Kidney glomerular epithelial cell (primary cell): ENCODE data around the gene CR1L.
"Not testable (repeated sequence)": the region's sequence is repeated elsewhere in the genome, so short reads cannot be mapped to it uniquely, and the experiment has no call there.

Experiments used
- DNase-seq: peaks from one replicate; lab custom pipeline; 2025; lab: John Stamatoyannopoulos, UW

The CR1L gene

DNA sequence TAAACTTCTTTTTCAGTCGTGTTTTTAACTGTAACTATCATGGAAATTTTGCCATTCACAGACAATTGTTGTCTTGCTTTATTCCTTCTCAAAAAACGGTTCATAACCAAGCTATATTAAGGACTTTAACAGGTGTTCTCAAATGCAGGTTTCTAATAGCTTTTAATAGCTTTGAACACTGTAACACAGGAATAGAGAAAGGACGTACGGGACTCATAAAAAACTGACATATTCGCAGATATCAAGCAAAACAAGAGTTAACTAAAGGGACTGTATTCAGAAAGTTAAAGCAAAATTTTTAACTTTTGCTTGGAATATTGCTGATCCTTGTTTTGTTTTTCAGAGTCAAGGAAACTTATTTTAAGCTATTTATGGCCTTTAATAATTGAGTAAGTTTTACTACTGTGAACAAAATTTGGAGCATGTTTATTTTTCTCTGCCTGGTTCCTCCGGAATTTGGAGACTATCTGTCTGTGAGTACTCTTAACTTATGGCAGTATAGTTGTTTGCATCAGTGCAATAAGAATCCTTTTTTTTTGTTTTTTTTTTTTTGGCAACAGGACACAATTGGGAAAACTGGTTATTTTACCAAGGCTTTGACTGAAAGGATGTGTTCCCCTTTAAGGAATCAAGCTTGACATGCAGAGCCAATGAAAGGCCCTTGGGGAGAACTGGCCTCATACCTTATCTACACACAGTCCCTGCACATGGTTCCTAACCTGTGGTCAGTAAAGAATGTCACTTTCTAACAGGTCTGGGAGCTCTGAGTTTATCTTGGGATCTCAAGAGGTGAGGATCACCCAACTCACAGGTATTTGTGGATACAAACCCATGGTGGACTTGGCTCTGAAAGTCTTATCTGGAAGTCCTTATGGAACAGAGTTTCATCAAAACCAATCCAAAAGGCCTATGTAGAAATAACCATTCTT lies 101.2 kb downstream of the CR1L start:
- DNase-seq, result no peak

DNA sequence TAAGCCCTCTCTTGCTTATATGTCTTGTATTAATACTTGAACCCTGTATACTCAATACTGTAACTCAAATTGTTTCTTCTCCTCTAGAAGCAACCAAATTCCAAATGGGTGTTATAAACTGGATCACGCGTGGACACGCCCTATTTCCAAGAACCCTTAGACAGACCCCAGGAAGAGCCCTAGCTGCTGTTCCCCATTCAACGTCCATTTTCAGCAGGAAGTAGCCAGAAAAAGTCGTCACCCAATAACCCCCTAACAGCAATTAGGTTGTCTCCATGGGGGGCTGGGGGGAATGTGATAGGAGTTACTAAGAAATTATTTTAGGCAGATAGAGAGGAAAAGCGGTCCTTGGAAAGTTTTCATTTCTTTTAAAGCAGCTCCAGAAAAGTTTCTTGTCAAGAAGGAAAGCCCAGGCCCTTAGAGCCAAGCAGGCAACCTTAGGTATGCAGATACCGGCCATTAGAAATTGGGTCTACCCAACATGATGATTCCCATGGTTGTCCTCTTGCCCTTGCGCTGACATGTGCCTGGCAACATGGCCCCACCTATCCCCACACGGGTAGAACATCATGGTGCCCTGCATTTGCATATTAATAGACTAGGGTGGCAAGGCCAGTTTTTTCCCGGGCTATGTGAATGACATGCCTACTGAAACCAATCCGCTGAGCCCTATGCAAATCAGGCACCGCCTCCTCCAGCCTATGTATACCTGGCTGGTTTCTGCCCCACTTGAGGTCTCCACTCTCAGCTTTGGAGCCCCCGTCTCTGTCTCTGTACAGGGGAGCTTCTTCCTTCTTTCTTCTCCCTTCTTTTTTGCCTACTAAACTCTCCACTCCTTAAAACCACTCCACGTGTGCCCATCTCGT lies 102.9 kb downstream of the CR1L start:
- DNase-seq, result no peak

DNA sequence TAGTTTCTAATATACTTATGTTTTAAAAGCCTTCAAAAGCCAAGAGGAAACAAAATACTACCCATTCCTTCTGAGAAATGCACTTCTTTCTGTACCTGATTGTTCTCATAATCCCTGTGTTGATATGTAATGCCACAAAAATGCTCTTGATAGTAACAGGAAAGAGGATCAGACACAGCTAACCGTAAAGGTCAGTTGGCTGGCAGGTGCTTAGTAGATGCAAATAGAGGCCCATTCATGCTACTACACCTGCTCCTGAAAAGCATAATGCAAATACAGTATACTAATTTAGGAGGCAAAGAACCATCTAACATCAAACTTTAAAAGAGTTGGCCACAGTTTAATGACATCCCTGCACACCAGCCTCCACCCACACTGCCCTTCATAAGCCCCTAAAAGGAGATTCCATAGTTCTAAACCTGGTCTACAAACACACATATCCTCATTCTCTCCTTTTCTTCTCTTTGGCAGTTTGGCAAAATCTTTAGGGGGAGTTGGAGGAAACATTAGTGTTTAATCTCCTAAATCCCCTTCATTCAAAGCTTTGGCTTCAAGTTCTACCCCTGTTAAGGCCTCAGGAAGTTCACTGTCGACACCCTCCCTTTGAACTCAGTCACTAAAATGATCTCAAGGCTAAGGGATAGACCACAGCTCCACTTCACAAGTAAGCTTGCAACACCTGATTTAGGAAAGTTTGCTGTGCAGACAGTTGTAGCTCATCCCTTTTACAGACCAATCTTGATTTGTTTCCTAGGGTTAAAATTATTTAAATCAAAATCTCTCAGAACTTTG lies 104.0 kb downstream of the CR1L start:
- DNase-seq, result no peak

DNA sequence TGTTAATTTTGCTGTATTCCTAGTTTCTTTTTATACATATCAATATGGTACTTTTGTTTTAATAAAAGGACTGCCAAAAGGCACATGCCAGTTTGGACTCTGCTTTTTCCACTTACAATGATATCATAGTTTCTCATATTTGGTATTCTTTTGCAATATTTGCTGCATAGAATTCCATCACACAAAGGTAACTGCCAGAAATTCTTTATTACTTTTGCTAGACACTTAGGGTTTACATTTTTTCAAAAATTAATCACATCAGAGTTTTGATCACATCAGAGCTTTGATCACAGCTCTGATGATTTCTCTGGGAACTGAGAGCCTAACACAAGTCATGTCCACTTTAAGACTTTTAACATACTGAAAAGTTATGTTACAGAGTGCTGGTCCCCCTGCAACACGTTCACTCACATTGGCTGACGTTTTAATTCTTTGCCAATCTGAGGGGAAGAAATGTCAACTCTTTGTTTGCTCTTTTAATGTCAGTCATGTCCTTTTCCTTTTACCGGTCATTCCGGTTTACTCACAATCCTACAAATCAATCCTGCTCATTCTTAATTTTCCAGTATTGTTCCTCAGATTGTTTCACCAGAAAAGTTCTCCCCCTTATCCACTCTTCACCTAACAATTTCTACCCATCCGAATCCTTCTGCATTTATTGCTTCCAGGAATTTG lies 105.8 kb downstream of the CR1L start:
- DNase-seq, result no peak

DNA sequence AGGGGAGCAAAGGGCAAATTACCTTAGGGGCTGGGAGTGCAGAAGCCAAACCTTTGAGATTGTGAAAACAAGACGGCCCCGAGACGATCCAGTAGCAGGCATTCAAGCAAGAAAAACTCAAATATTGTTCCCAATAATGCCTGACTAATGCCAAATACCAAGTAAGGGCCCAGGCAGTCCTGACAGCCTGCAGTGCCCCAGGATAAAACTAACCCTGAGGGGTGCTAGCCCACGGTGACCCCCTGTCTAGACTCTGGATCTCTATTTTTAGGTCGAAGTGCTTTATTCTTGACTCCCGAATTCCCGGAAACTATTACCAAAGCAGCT lies 106.5 kb downstream of the CR1L start:
- DNase-seq, result not testable (repeated sequence)

DNA sequence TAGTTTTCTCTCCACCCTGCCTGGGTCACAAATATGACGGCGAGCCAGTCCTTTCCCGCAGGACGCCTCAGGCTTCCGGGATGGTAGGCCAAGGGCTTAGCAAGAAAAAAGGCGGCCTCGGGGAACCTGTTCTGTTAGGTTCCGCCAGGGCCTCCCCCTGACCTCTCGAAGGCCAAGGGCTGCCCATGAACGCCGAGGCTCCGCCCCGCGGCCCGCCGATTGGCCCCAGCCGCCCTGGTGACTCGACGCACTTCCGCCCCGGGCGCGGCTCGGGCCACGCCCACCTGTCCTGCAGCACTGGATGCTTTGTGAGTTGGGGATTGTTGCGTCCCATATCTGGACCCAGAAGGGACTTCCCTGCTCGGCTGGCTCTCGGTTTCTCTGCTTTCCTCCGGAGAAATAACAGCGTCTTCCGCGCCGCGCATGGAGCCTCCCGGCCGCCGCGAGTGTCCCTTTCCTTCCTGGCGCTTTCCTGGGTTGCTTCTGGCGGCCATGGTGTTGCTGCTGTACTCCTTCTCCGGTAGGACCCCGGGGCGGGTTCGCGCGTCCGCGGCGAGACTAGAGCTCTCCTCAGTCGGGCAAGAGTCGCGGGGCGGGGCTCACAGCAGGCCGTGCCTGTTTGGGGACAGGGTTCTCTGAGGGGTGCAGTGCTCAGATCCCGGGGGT lies 107.0 kb downstream of the CR1L start, which contains the start of gene CD46:
Gene CD46, plus strand, starts transcription at position 265 of the 666 bp plus-strand sequence. Its CDS starts 159 bp downstream, at position 424.
- peak; percentile 88 for DNase-seq

DNA sequence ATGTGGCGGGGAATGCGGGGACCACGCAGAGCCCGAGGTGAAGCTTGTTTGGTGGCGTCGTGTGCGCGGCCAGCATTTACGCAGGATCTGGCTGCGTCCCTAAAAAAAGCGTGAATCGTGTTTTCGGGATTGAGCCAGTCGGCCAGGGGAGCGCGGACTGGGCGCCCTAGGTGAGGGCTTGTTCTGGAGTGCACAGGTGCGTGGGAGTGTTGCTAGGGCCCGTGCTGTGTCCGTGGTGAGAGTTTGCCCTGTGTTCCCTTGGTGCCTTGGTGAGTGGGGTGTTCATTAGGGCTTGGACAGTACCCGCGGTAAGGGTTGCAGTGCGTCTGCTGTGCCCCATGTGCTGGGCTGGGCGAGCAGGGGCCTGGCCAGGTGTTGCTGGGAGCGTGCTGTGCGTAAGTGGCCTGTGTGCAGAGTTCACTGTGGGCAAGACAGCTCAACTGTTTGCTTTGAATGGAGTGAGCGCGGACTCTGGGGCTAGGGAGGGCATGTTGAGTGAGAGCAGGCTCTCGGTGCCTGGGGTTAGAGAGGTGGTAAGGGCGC lies 107.6 kb downstream of the CR1L start:
- DNase-seq, result peak; percentile 58

DNA sequence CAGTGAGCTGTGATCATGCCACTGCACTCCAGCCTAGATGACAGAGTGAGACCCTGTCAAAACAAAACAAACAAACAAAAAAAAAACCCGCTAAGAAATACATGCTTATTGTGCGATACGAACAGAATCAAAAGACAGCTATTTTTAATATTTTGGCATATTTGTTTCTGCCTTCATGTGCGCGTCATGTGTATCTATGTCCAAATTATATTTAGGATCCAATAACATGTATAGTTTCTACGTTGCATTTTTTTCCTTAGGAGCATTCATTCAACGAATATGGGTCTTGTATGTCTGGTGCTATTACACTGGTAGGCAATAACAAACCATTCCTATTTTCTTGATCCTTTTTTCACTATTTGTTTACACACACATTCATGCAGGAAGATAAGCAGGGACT lies 108.7 kb downstream of the CR1L start:
- DNase-seq, result no peak

DNA sequence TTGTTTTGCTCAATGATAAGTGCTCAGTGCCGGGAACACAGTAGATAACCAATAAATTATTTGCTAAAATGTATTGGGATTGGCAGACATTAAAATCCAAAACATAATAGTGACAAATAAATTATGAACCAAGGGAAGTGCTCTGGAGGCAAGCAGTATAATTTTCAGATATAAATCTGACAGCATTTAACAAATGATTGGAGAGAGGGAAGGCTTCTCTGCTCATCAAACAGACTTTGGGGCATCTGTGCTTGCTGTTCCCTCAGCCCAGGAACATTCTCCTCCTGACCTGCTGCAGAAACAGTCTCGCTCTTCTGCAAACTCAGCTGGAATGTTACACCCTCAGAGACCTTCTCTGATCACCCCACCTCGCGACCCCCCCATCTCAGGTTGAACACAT lies 109.1 kb downstream of the CR1L start:
- no peak for DNase-seq

DNA sequence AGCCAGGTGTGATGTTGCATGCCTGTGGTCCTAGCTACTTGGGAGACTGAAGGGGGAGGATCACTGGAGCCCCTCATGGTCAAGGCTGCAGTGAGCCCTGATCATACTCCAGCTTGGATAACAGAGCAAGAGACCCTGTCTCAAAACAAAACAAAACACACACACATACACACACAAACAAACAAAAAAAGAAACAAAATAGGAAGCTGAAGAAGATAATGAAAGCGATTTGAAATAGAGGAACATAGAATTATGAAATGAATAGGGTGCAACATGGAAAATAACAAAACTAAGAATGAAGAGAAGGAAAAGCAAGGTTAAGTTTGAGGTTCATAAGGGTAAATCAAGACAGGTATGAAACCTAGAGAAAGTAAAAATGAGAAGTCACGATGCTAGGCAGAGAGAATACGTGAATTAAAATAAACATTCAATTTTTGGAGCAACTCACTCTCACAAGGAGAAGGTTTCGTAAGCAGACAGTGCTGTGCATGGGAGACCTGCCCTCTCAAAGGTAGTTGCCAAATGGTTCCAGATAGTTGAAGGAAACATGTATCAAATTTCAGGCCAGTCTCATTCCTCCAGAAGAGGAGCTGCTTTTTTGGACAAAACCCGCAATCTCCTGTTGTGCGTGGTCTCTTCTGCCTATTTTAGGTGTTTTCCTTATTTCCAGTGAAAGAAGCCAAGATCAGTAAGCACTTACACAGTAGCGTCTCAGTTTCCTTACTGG lies 110.2 kb downstream of the CR1L start:
- DNase-seq, result no peak

DNA sequence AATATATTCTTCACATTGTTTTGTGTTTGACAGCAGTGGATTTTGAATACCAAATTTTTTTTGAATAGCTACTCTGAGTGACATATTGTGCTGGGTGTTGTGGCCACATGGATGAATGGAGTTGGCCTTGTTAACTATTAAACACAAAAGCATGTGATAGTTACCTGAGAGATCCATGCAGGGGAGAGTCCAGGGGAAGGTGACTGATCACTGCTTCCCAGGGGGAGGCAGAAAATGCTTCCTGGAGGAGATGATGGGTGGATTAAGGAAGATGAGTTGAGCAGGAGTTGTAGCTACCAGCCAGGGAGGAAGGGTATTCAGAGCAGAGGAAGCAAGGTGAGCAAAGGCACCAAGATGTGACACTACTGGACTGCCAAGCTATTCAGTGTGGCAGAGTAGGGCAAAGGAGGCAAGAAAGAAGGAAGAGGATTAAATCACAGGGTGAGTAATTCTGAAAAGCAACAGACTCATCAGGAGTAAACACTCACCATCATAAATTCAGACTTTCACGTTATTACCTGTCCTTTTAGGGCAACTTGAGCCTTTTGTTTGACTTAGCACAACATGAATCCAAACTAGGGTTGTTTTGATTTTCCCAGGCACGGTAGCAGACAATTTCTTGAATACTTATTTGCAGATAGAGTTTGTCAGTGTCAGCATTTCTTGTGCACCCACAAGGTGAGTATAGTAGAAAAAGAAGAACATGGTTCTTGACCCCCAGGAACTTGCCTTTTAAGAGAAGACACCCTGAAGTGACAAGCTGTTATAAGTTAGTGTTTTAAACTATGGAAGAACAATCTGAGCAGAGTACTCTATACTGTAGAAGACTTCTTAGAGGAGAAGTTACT lies 111.1 kb downstream of the CR1L start:
- peak; percentile 35 for DNase-seq

DNA sequence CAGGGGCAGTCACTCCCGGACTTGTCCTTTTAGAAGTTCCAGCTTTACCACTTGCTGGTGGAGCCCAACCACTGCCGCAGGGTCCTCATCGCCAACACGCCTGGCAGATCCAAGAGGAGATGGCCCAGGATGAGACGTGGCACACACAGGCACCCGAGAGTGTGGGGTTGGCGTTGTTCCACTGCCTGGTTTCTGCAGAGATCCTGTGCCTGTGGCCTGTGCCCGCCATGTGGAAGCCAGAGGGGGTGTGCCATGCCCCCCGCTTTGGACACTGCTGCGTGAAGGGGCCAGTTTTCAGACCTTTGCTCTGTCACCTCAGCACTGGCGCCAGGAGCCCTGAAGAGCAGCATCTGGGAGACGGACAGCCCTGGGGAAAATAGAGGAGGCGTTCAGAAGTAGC lies 117.7 kb downstream of the CR1L start:
- DNase-seq, result no peak

DNA sequence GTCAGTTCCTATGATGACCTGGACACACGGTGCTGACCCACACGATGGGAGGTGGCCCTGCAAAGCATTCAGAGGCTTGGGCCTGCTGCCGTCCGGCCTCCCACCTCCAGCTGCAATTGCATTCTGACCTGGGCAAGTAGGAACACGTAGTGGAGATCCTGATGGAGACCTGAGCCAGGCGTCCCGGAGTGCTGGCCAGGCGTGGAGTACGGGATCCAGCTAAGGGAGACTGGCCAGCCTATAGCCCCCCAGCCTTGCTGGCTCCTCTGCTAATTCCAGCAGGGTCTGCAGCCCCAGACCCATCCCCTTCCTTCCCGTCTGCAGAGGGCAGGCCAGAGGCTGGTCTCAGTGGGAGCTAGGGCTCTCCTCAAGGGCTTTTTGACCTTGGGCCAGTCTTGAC lies 118.2 kb downstream of the CR1L start:
- DNase-seq, result no peak

DNA sequence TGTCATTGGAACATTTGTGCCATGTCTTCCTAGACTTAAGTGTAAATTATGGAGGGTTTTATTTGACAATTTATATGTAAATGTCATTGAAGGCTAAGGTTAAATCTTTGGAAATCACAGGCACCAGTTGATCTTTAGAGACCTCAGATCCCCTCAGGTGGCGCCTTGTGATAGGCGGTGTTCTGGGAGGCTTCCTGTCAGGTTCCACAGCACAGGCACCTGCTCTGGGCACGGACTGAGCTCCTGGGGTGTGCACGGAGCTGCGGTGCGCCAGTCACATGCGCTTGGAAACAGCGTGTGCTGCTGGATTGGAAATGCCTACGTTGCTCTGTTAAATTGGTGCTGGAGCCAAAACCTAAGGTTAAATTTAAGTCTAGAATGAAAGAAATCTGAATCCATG lies 119.0 kb downstream of the CR1L start:
- no peak for DNase-seq

DNA sequence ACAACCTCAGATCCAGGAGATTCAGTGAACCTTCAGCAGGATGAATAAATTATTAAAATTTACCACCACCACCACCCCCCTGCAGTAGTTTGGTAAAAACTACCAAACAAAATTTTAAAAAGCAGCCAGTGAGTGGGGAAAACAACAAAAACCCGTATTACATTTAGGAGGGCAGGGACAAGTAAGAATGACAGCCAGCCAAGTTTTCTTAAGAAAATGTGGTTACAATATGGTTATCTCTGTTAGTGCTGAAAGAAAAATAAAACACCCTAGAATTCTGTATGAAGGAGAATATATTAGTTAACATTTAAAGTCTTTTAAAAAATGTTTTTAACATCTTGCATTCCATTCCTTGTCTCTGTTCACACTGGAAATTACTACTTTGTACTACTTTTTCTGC lies 121.6 kb downstream of the CR1L start:
- no peak for DNase-seq

DNA sequence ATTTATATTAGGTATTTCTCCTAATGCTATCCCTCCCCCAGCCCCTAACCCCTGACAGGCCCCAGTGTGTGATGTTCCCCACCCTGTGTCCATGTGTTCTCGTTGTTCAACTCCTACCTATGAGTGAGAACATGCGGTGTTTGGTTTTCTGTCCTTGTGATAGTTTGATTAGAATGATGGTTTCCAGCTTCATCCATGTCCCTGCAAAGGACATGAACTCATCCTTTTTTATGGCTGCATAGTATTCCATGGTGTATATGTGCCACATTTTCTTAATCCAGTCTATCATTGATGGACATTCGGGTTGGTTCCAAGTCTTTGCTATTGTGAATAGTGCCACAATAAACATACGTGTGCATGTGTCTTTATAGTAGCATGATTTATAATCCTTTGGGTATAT lies 125.6 kb downstream of the CR1L start:
- not testable (repeated sequence) for DNase-seq
